K562 (cell line): ENCODE data around the gene TDRD12. TPM values are rescaled to one million over a fixed set of nuclear protein-coding genes. Genes with fewer than 3 reads are reported as not detected.

ENCODE experiments used
- ATAC-seq: fragments of 200-7000 bp; cut with Tn5 transposase; 3 replicates; pipeline ENCODE4 v1.9.1; 2020; ENCODE audit warnings: moderate library complexity
- BruUV-seq: library from RNA; stranded (reverse); fragments of 400-500 nt; replicated peaks from 2 replicates; lab custom pipeline; 2021; lab: Mats Ljungman, UMichigan
- CTCF ChIA-PET: fragments of 300-600 bp; formaldehyde crosslinking; extraction: SDS; loops from one replicate; lab custom pipeline; 2021; ENCODE audit warnings: low intra/inter-chr PET ratio; lab: Yijun Ruan, JAX
- POLR2A ChIA-PET: fragments of 300-600, 350-650 bp; sonication (Branson Sonifier 250); formaldehyde crosslinking; extraction: SDS; loops from one replicate; lab custom pipeline; 2021; ENCODE audit warnings: antibody characterized with exemption, inconsistent platforms; lab: Yijun Ruan, JAX
- DNase-seq, 4 experiments: peaks; one replicate each; pipeline versions ENCODE4 v3.0.0 to v3.0.0-alpha.2; 2011 to 2018; ENCODE audit warnings: low spot score in 3 of 4, mixed read lengths in 3 of 4; ENCODE audit errors: extremely low read depth in 1 of 4
- FAIRE-seq: peaks from 2 replicates; lab custom pipeline; 2011; peaks lifted over from hg19 to GRCh38; lab: Jason Lieb, UNC
- H2AFZ ChIP-seq: 2 replicates; pipeline ENCODE4 v1.6.0; 2011; ENCODE audit warnings: low read depth, low read length, control low read depth, inconsistent platforms
- H3K27ac ChIP-seq: fragments of 200-600 bp; 3 replicates; pipeline ENCODE4 v1.8.0; 2011; ENCODE audit warnings: low read depth, mild to moderate bottlenecking, control low read depth, inconsistent platforms, low read length, moderate library complexity, mixed read lengths; ENCODE audit errors: extremely low read depth
- H3K27me3 ChIP-seq, 2 experiments: fragments of 300-600 bp in 1 of 2; 2 replicates in 1 of 2; 3 replicates in 1 of 2; pipeline versions ENCODE4 v1.6.0 to v1.8.0; 2011; ENCODE audit warnings: inconsistent platforms in 2 of 2, low read length in 2 of 2, mild to moderate bottlenecking in 1 of 2, mixed read lengths in 1 of 2, moderate library complexity in 1 of 2; ENCODE audit not compliant: control insufficient read depth in 2 of 2, insufficient read depth in 2 of 2
- H3K36me3 ChIP-seq: fragments of 300-600 bp; 3 replicates; pipeline ENCODE4 v1.8.0; 2011; ENCODE audit warnings: mild to moderate bottlenecking, low read length, inconsistent platforms; ENCODE audit not compliant: control insufficient read depth, insufficient read depth
- H3K4me1 ChIP-seq, 2 experiments: fragments of 200-600 bp in 1 of 2; replicated peaks in 1 of 2; 2 replicates in 1 of 2; 3 replicates in 1 of 2; pipeline versions ENCODE4 v1.5.1 to v1.8.0; 2011; ENCODE audit warnings: inconsistent platforms in 2 of 2, low read length in 2 of 2, mild to moderate bottlenecking in 1 of 2, mixed read lengths in 1 of 2, moderate library complexity in 1 of 2; ENCODE audit not compliant: control insufficient read depth in 2 of 2, insufficient read depth in 2 of 2
- H3K4me2 ChIP-seq: 2 replicates; pipeline ENCODE4 v1.6.1; 2011; ENCODE audit warnings: low read length, control low read depth, inconsistent platforms, mixed read lengths; ENCODE audit not compliant: insufficient read depth
- H3K4me3 ChIP-seq: fragments of 200-600 bp; sonication (generic), shearing (Covaris generic); 2 replicates; pipeline ENCODE4 v1.5.1; 2016; ENCODE audit warnings: control low read depth, inconsistent platforms
- H3K79me2 ChIP-seq: fragments of 200-600 bp; 3 replicates; pipeline ENCODE4 v1.8.0; 2011; ENCODE audit warnings: low read length, inconsistent platforms; ENCODE audit not compliant: control insufficient read depth, insufficient read depth
- H3K9ac ChIP-seq, 2 experiments: 2 replicates each; pipeline versions ENCODE4 v1.6.0 to v1.6.1; 2011; ENCODE audit warnings: low read depth in 2 of 2, low read length in 2 of 2, control low read depth in 1 of 2, inconsistent platforms in 1 of 2, mild to moderate bottlenecking in 1 of 2, mixed read lengths in 1 of 2; ENCODE audit not compliant: insufficient read depth in 1 of 2
- H3K9me1 ChIP-seq: one replicate; pipeline ENCODE4 v1.6.0; 2011; ENCODE audit warnings: inconsistent platforms, mild to moderate bottlenecking, low read length, moderate library complexity; ENCODE audit not compliant: control insufficient read depth, insufficient read depth
- H3K9me3 ChIP-seq: replicated peaks from 2 replicates; pipeline ENCODE4 v1.5.1; 2011; ENCODE audit warnings: low read depth, low read length, inconsistent platforms; ENCODE audit not compliant: control insufficient read depth, insufficient read depth
- H4K20me1 ChIP-seq: replicated peaks from 2 replicates; pipeline ENCODE4 v1.6.1; 2011; ENCODE audit warnings: low read length, inconsistent platforms, mixed read lengths; ENCODE audit not compliant: control insufficient read depth, insufficient read depth
- CBFA2T2 ChIP-seq: fragments of 450-650 bp; conservative IDR thresholded peaks from 2 replicates; pipeline ENCODE4 v1.6.1; 2017; ENCODE audit warnings: mild to moderate bottlenecking
- CBX8 ChIP-seq: fragments of 200-600 bp; sonication (generic); IDR thresholded peaks from 2 replicates; pipeline ENCODE4 v1.6.1; 2012; ENCODE audit warnings: borderline replicate concordance, mixed run types, low read depth, mild to moderate bottlenecking, moderate library complexity, mixed read lengths, low read length, control low read depth, inconsistent platforms; ENCODE audit not compliant: poor library complexity, severe bottlenecking; ENCODE audit errors: extremely low read depth
- EGR1 ChIP-seq: fragments of 450-650 bp; conservative IDR thresholded peaks from 2 replicates; pipeline ENCODE4 v1.6.1; 2017; ENCODE audit warnings: mild to moderate bottlenecking
- EP300 ChIP-seq: IDR thresholded peaks from 2 replicates; pipeline ENCODE4 v1.6.1; 2012; ENCODE audit warnings: low read length, improper control_type of control experiment
- MED1 ChIP-seq: sonication (generic); formaldehyde crosslinking; IDR thresholded peaks from 2 replicates; pipeline ENCODE4 v1.8.1; 2023; ENCODE audit warnings: missing genetic modification reagents, borderline replicate concordance
- SIRT6 ChIP-seq: IDR thresholded peaks from one replicate; pipeline ENCODE4 v1.6.1; 2012; ENCODE audit warnings: low read depth, mild to moderate bottlenecking, control low read depth, inconsistent platforms, low read length, moderate library complexity
- ZNF263 ChIP-seq: sonication (generic); formaldehyde crosslinking; IDR thresholded peaks from 2 replicates; pipeline ENCODE4 v1.8.0; 2022; ENCODE audit warnings: mild to moderate bottlenecking, missing genetic modification reagents, borderline replicate concordance
- WGBS: fragments of 100-300 bp; shearing (Covaris generic); methylation state at CpG from one replicate; pipeline ENCODE4 v1.1.6; 2016; ENCODE audit warnings: low coverage, mixed read lengths; ENCODE audit not compliant: insufficient coverage; ENCODE audit errors: missing lambda C conversion rate; 5-methylcytosine and 5-hydroxymethylcytosine counted together
- in situ Hi-C: fragments of 300-500 bp; cut with MboI; formaldehyde crosslinking; loops from 4 replicates; pipeline ENCODE4 v1.15.0; 2018; ENCODE audit warnings: inconsistent platforms, mixed read lengths
- intact Hi-C: fragments of 100-400 bp; cut with micrococcal nuclease; formaldehyde crosslinking; loops from 2 replicates; pipeline ENCODE4 v1.14.2; 2022
- polyA plus RNA-seq, 8 experiments: library from polyadenylated mRNA; depleted of rRNA in 4 of 8; stranded (reverse) in 5 of 8; unstranded in 3 of 8; fragments of >200 nt; fragmentation: Nextera tagmentation in 2 of 8; fragmentation: Illumina TruSeq in 1 of 8; extraction: Ambion mirVana in 2 of 8; extraction: Trizol in 1 of 8; gene quantifications; 2 replicates each; pipeline versions ENCODE4 v1.2.1 to v1.2.3, GENCODE V29; 2011 to 2014; ENCODE audit warnings: inconsistent platforms in 1 of 8, missing spikeins in 1 of 8
- total RNA-seq, 7 experiments: library from RNA; depleted of rRNA in 6 of 7; stranded (reverse); fragments of >200 nt in 6 of 7; fragmentation: Illumina TruSeq in 2 of 7; extraction: Trizol in 2 of 7; gene quantifications; 2 replicates each; pipeline versions ENCODE4 v1.2.1 to v1.2.3, GENCODE V29; 2011 to 2021; ENCODE audit warnings: low replicate concordance in 1 of 7
- TF ChIP-seq, protein P1 (sequence below), 2 experiments: fragments of 450-650 bp in 1 of 2; sonication (generic) in 1 of 2; formaldehyde crosslinking in 1 of 2; IDR thresholded peaks in 1 of 2; conservative IDR thresholded peaks in 1 of 2; 2 replicates each; pipeline versions ENCODE4 v1.6.1 to v1.8.1; 2016 to 2023; ENCODE audit warnings: mild to moderate bottlenecking in 2 of 2, moderate library complexity in 2 of 2, inconsistent platforms in 1 of 2, missing genetic modification reagents in 1 of 2
- TF ChIP-seq, protein P2 (sequence below): fragments of 450-650 bp; formaldehyde crosslinking; conservative IDR thresholded peaks from 2 replicates; pipeline ENCODE4 v1.4.0; 2022; ENCODE audit warnings: mild to moderate bottlenecking, missing genetic modification characterization
- TF ChIP-seq, protein P3 (sequence below), 3 experiments: fragments of 200-800 bp in 1 of 3; fragments of 250-450 bp in 1 of 3; fragments of 450-650 bp in 1 of 3; sonication (Bioruptor Pico) in 1 of 3; sonication (Bioruptor generic) in 1 of 3; formaldehyde crosslinking in 1 of 3; IDR thresholded peaks; 2 replicates each; pipeline versions ENCODE4 v1.6.1 to v1.8.0; 2016 to 2022; ENCODE audit warnings: mild to moderate bottlenecking in 2 of 3, missing genetic modification characterization in 2 of 3, missing compliant biosample characterization in 1 of 3, moderate library complexity in 1 of 3
- TF ChIP-seq, protein P4 (sequence below): fragments of 450-650 bp; formaldehyde crosslinking; IDR thresholded peaks from 2 replicates; pipeline ENCODE4 v1.4.0; 2020; ENCODE audit warnings: mild to moderate bottlenecking

The TDRD12 gene
- total and polyA plus RNA-seq, 9 of the 15 experiments (the other 6 are each of a cell fraction or from before 2014, with no cell fraction given) = 0.03 TPM; not detected in 8

DNA sequence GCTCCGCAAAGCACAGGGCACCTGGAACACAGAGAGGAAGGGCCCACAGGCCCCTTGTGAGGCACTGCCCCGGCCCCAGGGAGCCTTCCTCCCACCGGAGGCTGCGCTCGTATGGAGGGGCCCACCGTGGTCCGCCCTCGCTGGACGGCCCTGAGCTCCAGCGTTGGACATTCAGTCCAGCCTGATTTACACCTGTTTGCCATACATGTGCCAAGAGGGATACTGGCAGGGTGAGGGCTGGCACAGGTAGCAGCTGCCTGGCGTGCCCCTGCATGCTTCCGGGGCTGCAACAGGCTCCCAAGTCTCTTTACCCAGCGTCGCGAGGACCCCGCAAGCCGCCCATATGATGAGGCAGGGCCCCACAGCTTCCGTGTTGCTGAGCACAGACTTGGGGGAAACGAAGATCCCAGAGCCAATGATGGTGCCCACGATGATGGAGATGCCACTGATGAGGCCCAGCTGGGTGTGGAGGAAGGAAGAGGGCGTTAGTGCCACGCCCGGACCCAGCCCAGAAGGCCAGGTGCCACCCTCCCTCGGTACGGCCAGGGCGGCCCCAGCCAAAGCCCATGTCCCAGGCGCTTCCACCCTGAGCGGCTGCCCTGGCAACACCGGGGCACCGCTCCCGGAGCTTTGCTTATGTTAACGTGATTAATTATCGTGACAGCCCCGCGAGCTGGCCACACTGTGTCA lies 144.9 kb downstream of the TDRD12 start:
- no peak overlapping the region for H3K4me3 ChIP-seq
- FAIRE-seq (no peak), DNase-seq (no peak), ATAC-seq (no peak)
- peaks cover 27 to 57% of the 10 kb centered on the region in 2 experiments for H3K27me3 ChIP-seq
- BruUV-seq = no TSS peak
- 6% methylated on average over 34 of the region's 35 CpGs for WGBS
- in situ Hi-C loops (no loop called here), intact Hi-C loops (no loop called here)
- H3K9me3 ChIP-seq = no peaks in the 10 kb centered on the region
- H3K79me2 ChIP-seq = no peaks in the 10 kb centered on the region
- peaks cover 0 to 16% of the 10 kb centered on the region in 2 experiments; a peak in 1 of 5 replicates for H3K4me1 ChIP-seq
- H3K9me1 ChIP-seq = no peaks in the 10 kb centered on the region
- H3K27ac ChIP-seq = no peak overlapping the region
- H4K20me1 ChIP-seq = no peaks in the 10 kb centered on the region
- ChIA-PET POLR2A (interaction anchor here (0.6 kb wide), 1 partner anchor 34 kb away, joined by 3 read pairs; no protein-coding TSS in a partner anchor), CTCF (no interaction called here)
- no peak overlapping the region for H2AFZ ChIP-seq
- no peaks in the 10 kb centered on the region for H3K36me3 ChIP-seq
- H3K4me2 ChIP-seq = no peak overlapping the region
- no peak overlapping the region for H3K9ac ChIP-seq
- no peak for TF ChIP-seq MED1
- TF ChIP-seq, protein P1, sequence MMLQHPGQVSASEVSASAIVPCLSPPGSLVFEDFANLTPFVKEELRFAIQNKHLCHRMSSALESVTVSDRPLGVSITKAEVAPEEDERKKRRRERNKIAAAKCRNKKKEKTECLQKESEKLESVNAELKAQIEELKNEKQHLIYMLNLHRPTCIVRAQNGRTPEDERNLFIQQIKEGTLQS (IDR thresholded peaks at IDR 0.05) = no peak
- TF ChIP-seq, protein P1 (CRISPR knock-in tag; conservative IDR thresholded peaks at IDR 0.05) = no peak
- no peak for TF ChIP-seq EP300
- no peak for TF ChIP-seq CBX8
- TF ChIP-seq CBFA2T2 = no peak
- TF ChIP-seq, protein P2, sequence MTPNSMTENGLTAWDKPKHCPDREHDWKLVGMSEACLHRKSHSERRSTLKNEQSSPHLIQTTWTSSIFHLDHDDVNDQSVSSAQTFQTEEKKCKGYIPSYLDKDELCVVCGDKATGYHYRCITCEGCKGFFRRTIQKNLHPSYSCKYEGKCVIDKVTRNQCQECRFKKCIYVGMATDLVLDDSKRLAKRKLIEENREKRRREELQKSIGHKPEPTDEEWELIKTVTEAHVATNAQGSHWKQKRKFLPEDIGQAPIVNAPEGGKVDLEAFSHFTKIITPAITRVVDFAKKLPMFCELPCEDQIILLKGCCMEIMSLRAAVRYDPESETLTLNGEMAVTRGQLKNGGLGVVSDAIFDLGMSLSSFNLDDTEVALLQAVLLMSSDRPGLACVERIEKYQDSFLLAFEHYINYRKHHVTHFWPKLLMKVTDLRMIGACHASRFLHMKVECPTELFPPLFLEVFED (CRISPR knock-in tag) = no peak
- TF ChIP-seq SIRT6 = no peak
- TF ChIP-seq, protein P3, sequence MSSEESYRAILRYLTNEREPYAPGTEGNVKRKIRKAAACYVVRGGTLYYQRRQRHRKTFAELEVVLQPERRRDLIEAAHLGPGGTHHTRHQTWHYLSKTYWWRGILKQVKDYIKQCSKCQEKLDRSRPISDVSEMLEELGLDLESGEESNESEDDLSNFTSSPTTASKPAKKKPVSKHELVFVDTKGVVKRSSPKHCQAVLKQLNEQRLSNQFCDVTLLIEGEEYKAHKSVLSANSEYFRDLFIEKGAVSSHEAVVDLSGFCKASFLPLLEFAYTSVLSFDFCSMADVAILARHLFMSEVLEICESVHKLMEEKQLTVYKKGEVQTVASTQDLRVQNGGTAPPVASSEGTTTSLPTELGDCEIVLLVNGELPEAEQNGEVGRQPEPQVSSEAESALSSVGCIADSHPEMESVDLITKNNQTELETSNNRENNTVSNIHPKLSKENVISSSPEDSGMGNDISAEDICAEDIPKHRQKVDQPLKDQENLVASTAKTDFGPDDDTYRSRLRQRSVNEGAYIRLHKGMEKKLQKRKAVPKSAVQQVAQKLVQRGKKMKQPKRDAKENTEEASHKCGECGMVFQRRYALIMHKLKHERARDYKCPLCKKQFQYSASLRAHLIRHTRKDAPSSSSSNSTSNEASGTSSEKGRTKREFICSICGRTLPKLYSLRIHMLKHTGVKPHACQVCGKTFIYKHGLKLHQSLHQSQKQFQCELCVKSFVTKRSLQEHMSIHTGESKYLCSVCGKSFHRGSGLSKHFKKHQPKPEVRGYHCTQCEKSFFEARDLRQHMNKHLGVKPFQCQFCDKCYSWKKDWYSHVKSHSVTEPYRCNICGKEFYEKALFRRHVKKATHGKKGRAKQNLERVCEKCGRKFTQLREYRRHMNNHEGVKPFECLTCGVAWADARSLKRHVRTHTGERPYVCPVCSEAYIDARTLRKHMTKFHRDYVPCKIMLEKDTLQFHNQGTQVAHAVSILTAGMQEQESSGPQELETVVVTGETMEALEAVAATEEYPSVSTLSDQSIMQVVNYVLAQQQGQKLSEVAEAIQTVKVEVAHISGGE (CRISPR knock-in tag; IDR thresholded peaks at IDR 0.05) = no peak
- no peak for TF ChIP-seq ZNF263 (CRISPR knock-in tag)
- TF ChIP-seq EGR1 = no peak
- TF ChIP-seq, protein P4, sequence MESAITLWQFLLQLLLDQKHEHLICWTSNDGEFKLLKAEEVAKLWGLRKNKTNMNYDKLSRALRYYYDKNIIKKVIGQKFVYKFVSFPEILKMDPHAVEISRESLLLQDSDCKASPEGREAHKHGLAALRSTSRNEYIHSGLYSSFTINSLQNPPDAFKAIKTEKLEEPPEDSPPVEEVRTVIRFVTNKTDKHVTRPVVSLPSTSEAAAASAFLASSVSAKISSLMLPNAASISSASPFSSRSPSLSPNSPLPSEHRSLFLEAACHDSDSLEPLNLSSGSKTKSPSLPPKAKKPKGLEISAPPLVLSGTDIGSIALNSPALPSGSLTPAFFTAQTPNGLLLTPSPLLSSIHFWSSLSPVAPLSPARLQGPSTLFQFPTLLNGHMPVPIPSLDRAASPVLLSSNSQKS (CRISPR knock-in tag) = no peak
